Measurements from ENCODE around the gene UCN2. TPM values are rescaled to one million over a fixed set of nuclear protein-coding genes. Genes with fewer than 3 reads are reported as not detected.

UCN2 gene
- total and polyA plus RNA-seq, 8 donors: 0.19 TPM; not detected in 7

DNA sequence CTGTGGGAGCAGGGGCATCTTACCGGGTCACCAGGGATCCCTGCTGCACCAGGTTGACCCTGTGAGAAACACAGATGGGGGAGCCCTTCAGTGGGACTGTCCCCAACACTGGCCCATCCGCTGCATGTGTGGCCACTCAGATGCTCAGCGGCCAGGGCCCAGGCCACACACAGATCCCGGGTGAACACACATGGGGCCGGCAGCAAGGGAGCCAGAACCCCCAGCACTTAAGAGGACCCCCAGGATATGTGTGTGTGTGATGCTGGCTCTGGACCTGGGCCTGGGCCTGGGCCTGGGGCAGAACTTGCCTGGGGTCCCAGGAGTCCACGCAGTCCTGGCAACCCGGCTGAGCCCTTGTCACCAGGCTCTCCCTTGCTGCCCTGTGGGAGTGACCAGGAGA lies 4.9 kb upstream of the UCN2 start:
- FAIRE-seq (no peak), ATAC-seq (no peak), DNase-seq (no peak)
- Histone ChIP-seq H3K27me3 (no peaks in the 10 kb centered on the region), H3K4me1 (no peaks in the 10 kb centered on the region), H3K36me3 (no peaks in the 10 kb centered on the region), H3K4me3 (no peak overlapping the region), H3K9me3 (no peaks in the 10 kb centered on the region), H3K27ac (no peak overlapping the region)
- intact Hi-C loops (cut with DNase I): no loop called here
- 87 to 90% methylated on average over 7 of the region's 7 CpGs for WGBS, 2 donors
- TF ChIP-seq, protein P1, sequence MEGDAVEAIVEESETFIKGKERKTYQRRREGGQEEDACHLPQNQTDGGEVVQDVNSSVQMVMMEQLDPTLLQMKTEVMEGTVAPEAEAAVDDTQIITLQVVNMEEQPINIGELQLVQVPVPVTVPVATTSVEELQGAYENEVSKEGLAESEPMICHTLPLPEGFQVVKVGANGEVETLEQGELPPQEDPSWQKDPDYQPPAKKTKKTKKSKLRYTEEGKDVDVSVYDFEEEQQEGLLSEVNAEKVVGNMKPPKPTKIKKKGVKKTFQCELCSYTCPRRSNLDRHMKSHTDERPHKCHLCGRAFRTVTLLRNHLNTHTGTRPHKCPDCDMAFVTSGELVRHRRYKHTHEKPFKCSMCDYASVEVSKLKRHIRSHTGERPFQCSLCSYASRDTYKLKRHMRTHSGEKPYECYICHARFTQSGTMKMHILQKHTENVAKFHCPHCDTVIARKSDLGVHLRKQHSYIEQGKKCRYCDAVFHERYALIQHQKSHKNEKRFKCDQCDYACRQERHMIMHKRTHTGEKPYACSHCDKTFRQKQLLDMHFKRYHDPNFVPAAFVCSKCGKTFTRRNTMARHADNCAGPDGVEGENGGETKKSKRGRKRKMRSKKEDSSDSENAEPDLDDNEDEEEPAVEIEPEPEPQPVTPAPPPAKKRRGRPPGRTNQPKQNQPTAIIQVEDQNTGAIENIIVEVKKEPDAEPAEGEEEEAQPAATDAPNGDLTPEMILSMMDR (IDR thresholded peaks at IDR 0.05): no peak

GRCh38 chr3:48567500-48567899 lies 3.9 kb upstream of the UCN2 start:
- H3K4me1 ChIP-seq: no peaks in the 10 kb centered on the region
- H3K36me3 ChIP-seq: no peaks in the 10 kb centered on the region
- 75 to 85% methylated on average over 11 of the region's 11 CpGs for WGBS, 2 donors
- intact Hi-C loops (cut with DNase I): no loop called here
- no peak for DNase-seq
- no peak for FAIRE-seq
- H3K27me3 ChIP-seq: no peaks in the 10 kb centered on the region
- ATAC-seq: no peak
- no peak overlapping the region for H3K27ac ChIP-seq
- H3K4me3 ChIP-seq: no peak overlapping the region
- no peaks in the 10 kb centered on the region for H3K9me3 ChIP-seq
- TF ChIP-seq, protein P1 (IDR thresholded peaks at IDR 0.05): no peak

DNA sequence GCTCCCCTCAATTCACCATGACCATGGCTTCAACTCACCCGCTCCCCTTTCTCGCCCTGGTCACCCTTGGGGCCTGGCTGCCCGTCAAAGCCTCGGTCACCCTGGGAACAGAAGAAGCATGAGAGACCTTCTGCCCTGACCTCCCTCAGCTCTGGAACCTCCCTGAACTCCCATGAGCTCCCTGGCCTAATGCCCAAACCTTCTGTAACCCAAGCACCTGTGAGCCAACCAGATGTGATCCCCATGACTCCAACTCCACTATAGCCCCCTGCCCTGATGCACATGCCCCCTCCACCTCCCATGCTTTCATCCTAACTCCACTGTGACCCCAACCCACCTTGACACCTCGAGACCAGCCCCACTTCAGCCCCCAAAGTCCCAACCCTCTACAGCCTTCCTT lies 3.5 kb upstream of the UCN2 start:
- WGBS, 2 donors: 79 to 80% methylated on average over 5 of the region's 5 CpGs
- ATAC-seq: no peak
- TF ChIP-seq, protein P1 (IDR thresholded peaks at IDR 0.05): no peak

DNA sequence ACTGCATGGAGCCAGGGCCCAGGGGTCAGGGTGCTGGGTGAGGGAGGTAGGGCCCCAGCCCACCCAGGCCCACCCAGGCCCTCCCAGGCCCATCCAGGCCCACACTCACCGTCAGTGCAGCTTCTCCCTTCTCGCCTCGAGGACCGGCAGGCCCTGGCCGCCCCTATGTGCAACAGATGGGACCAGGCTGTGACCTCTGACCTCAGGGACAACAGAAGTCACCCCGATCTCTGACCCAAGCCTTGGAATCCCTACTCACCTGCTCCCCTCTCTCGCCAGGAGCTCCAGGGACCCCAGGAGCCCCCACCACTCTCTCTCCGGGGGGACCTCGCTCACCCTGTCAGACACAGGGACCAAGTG lies 2.8 kb upstream of the UCN2 start:
- H3K27me3 ChIP-seq: no peaks in the 10 kb centered on the region
- no peaks in the 10 kb centered on the region for H3K4me1 ChIP-seq
- no peak for ATAC-seq
- no peak overlapping the region for H3K27ac ChIP-seq
- no peaks in the 10 kb centered on the region for H3K9me3 ChIP-seq
- no peaks in the 10 kb centered on the region for H3K36me3 ChIP-seq
- intact Hi-C loops (cut with DNase I): no loop called here
- FAIRE-seq: no peak
- H3K4me3 ChIP-seq: no peak overlapping the region
- no peak for DNase-seq
- TF ChIP-seq, protein P1 (IDR thresholded peaks at IDR 0.05): no peak
- WGBS, 2 donors: 91 to 95% methylated on average over 9 of the region's 9 CpGs

More for the DNA sequence above, 3.5 kb upstream of the UCN2 start:
- FAIRE-seq (no peak), DNase-seq (no peak)
- Histone ChIP-seq H3K9me3 (no peaks in the 10 kb centered on the region), H3K27me3 (no peaks in the 10 kb centered on the region), H3K4me3 (no peak overlapping the region), H3K4me1 (no peaks in the 10 kb centered on the region), H3K27ac (no peak overlapping the region), H3K36me3 (no peaks in the 10 kb centered on the region)
- intact Hi-C loops (cut with DNase I): no loop called here

DNA sequence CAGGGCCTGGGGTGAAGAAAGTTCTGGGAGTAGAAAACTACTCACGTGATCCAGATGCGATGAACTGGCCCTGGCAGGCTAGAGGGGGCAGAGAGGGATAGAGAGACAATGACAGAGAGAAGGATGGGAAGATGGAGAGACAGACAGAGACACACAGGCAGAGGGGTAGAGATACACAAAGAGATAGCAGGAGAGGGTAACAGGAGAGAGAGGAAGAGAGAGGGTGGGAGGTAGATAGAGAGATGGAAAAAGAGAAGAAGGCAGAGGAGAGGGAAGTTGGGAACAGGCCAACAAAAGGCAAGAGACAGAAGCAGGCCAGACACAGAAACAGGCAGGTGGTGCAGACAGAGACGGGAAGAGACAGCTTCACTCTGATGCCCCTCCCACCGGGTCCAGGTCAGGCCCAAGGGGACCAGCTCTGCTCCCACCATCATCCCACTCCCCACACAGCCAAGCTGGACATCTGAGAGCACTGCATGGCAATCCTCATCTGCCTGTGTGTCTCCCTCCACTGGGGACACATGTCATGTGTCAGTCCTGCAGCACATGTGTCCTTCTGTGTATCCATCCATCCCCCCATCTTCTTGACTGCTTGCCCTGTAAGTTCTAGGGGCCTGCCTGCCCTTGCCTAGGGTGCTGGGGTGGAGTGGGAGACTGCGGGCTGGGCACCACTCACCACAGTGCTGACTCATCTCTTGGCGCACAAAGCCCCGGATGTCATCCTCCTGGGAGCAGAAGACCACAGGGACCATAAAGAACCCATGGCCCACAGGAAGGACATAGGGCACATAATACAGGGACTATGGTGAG lies 2.2 kb upstream of the UCN2 start:
- intact Hi-C loops (cut with DNase I): no loop called here

More for the DNA sequence above, 2.2 kb upstream of the UCN2 start:
- H3K27me3 ChIP-seq: no peaks in the 10 kb centered on the region
- no peaks in the 10 kb centered on the region for H3K4me1 ChIP-seq
- H3K4me3 ChIP-seq: no peak overlapping the region
- ATAC-seq (no peak), DNase-seq (peak in 1 of 6 donors; percentile 55), FAIRE-seq (no peak)
- H3K9me3 ChIP-seq: no peaks in the 10 kb centered on the region
- H3K36me3 ChIP-seq: no peaks in the 10 kb centered on the region
- H3K27ac ChIP-seq: no peak overlapping the region
- TF ChIP-seq, protein P1 (IDR thresholded peaks at IDR 0.05): no peak
- 70 to 82% methylated on average over 7 of the region's 7 CpGs for WGBS, 2 donors
